Panc1 (cell line): ENCODE measurements around the gene CCDC146.

Experiments used
- SIN3A ChIP-seq: IDR thresholded peaks from 2 replicates; pipeline ENCODE4 v1.6.1; 2012; ENCODE audit warnings: low read depth, mild to moderate bottlenecking, low read length, moderate library complexity, borderline replicate concordance; ENCODE audit not compliant: insufficient read depth
- TF ChIP-seq, protein P1 (sequence below): fragments of 450-650 bp; IDR thresholded peaks from 2 replicates; pipeline ENCODE4 v1.5.1; 2017; ENCODE audit warnings: mild to moderate bottlenecking
- TF ChIP-seq, protein P2 (sequence below), 2 experiments: IDR thresholded peaks; 2 replicates each; pipeline ENCODE4 v1.6.1; 2011 to 2012; ENCODE audit warnings: low read depth in 2 of 2, control low read depth in 1 of 2, low read length in 1 of 2, mild to moderate bottlenecking in 1 of 2, moderate library complexity in 1 of 2; ENCODE audit not compliant: insufficient read depth in 1 of 2

DNA sequence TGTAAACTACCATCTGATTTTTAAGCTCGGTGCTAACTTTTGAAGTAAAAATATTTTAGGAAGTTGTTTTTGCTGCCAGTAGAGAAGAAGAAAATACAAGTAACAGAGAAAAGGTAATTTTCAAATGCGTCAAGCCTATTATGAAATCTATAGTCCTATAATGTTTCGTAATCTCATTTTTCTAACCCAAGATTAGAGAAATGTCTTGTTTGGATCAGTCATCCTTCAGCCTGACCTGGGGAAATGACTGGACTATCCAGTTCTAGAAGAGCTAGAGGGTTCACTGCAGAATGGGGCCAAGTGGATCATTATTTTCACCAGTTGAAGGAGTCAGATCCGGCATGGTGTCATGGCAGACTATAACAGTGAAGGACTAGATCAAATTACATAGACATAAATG is 139.9 kb downstream of the CCDC146 start:
- TF ChIP-seq, protein P1, sequence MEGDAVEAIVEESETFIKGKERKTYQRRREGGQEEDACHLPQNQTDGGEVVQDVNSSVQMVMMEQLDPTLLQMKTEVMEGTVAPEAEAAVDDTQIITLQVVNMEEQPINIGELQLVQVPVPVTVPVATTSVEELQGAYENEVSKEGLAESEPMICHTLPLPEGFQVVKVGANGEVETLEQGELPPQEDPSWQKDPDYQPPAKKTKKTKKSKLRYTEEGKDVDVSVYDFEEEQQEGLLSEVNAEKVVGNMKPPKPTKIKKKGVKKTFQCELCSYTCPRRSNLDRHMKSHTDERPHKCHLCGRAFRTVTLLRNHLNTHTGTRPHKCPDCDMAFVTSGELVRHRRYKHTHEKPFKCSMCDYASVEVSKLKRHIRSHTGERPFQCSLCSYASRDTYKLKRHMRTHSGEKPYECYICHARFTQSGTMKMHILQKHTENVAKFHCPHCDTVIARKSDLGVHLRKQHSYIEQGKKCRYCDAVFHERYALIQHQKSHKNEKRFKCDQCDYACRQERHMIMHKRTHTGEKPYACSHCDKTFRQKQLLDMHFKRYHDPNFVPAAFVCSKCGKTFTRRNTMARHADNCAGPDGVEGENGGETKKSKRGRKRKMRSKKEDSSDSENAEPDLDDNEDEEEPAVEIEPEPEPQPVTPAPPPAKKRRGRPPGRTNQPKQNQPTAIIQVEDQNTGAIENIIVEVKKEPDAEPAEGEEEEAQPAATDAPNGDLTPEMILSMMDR: no peak
- TF ChIP-seq SIN3A: no peak
- TF ChIP-seq, protein P2, sequence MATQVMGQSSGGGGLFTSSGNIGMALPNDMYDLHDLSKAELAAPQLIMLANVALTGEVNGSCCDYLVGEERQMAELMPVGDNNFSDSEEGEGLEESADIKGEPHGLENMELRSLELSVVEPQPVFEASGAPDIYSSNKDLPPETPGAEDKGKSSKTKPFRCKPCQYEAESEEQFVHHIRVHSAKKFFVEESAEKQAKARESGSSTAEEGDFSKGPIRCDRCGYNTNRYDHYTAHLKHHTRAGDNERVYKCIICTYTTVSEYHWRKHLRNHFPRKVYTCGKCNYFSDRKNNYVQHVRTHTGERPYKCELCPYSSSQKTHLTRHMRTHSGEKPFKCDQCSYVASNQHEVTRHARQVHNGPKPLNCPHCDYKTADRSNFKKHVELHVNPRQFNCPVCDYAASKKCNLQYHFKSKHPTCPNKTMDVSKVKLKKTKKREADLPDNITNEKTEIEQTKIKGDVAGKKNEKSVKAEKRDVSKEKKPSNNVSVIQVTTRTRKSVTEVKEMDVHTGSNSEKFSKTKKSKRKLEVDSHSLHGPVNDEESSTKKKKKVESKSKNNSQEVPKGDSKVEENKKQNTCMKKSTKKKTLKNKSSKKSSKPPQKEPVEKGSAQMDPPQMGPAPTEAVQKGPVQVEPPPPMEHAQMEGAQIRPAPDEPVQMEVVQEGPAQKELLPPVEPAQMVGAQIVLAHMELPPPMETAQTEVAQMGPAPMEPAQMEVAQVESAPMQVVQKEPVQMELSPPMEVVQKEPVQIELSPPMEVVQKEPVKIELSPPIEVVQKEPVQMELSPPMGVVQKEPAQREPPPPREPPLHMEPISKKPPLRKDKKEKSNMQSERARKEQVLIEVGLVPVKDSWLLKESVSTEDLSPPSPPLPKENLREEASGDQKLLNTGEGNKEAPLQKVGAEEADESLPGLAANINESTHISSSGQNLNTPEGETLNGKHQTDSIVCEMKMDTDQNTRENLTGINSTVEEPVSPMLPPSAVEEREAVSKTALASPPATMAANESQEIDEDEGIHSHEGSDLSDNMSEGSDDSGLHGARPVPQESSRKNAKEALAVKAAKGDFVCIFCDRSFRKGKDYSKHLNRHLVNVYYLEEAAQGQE (IDR thresholded peaks at IDR 0.05; ENCODE audit: insufficient read depth in 1 of 2, low read depth in 2 of 2, low read length in 1 of 2): no peak
